ENCODE data around the gene C1orf21.

C1orf21 gene

GRCh38 chr1:184672013-184672726 lies 285.3 kb downstream of the C1orf21 start:
- no peak for DNase-seq

- DNase-seq, result no peak
Measured at GRCh38 chr1:184673305-184673704, 286.5 kb downstream of the C1orf21 start.

- DNase-seq, result no peak
Measured at GRCh38 chr1:184677344-184677743, 290.5 kb downstream of the C1orf21 start.

Data from CD4-positive, alpha-beta T cell treated with Interleukin-4 for 4 hours (primary cell).